HG02938 (cell line): ENCODE data around the gene PDGFRA.

Experiments
- ATAC-seq: cut with Tn5 transposase; IDR thresholded peaks from one replicate; pipeline ENCODE4 v1.9.1; 2021; ENCODE audit warnings: mild to moderate bottlenecking, moderate library complexity; ENCODE audit not compliant: unreplicated experiment

The PDGFRA gene

DNA sequence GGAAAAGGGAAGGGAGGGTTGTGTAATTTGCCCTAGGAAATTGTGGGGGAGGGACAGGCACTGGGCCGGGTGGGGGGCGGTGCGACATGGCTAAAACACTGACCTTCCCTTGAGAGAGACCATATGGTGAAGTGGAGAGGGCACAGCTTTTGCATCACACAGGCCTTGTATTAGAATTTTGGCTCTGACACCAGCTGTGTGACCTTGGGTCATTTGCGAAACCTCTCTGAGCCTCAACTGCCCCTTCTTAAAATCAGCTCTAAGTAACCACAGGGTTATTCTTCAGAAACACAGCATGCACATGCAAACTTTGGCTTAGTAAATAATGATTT lies 25.8 kb downstream of the PDGFRA start:
- no peak for ATAC-seq

GRCh38 chr4:54255881-54256280 lies 26.8 kb downstream of the PDGFRA start:
- ATAC-seq = no peak

DNA sequence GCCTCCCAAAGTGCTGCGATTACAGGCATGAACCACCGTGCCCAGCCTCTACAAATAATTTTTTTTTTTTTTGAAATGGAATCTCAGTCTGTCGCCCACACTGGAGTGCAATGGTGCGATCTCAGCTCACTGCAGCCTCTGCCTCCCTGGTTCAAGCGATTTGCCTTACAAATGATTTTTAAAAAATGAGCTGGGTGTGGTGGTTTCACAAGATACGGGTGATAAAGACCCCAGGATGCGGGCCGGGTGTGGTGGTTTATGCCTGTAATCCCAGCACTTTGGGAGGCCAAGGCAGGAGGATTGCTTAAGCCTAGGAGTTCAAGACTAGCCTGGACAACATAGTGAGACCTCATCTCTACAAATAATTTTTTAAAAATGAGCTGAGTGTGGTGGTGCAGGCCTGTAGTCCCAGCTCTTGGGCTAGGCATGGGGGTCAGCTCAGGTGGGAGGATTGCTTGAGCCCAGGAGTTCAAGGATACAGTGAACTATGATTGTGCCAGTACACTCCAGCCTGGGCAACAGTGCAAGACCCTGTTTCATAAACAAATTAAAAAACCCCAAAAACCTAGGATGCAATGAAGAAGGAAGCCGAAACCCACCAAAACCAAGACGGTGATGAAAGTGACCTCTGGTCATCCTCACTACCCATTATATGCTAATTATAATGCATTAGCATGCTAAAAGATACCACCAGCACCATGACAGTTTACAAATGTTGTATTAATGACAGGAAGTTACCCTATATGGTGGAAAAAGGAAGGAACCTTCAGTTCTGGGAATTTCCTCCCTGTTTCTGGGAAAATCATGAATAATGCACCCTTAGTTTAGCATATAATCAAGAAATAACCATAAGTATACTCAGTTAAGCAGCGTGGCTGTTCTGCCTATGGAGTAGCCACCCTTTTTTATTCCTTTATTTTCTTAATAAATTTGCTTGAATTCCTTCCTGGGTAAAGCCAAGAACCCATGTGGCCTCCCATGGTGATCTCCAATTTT lies 27.7 kb downstream of the PDGFRA start:
- no peak for ATAC-seq

DNA sequence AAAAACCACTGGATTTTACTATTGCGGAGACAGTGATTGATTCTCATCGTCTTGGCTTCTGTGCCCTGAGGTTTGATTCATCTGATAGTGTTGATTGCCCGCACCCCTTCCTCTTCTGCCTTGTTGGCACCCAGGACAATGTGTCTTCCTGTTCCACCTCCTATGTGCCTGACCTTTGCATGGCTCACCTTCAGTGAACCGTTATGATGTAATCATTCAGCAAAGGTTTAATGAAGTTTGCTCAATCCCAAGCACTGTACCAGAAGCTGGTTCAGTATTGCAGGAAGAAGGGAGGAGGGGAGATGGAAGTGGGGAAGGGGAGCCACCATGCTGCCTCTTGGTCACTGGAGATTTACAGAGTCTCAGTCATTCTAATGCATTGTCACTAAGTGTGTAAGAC lies 36.3 kb downstream of the PDGFRA start:
- ATAC-seq = no peak

- ATAC-seq = no peak
Observed at GRCh38 chr4:54268151-54268550, 39.1 kb downstream of the PDGFRA start.

GRCh38 chr4:54271464-54271863 lies 42.4 kb downstream of the PDGFRA start:
- no peak for ATAC-seq

GRCh38 chr4:54272051-54272450 lies 43.0 kb downstream of the PDGFRA start:
- no peak for ATAC-seq

DNA sequence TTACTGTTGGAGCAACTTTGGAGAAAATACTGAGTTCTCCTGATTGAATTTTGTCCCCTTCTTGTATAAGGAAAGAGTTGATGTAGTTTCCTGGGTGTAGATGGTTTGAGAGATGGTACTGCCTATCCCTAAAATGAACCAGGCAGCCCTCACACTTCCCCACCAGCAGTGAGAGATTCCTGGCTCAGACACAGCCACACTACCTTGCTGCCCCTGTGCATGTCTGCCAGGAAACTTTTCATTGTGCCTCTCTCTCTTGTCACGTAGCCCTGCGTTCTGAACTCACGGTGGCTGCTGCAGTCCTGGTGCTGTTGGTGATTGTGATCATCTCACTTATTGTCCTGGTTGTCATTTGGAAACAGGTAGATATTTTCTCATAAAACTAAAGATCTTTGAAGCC lies 45.2 kb downstream of the PDGFRA start:
- no peak for ATAC-seq

GRCh38 chr4:54274795-54275665 lies 45.9 kb downstream of the PDGFRA start:
- no peak for ATAC-seq

DNA sequence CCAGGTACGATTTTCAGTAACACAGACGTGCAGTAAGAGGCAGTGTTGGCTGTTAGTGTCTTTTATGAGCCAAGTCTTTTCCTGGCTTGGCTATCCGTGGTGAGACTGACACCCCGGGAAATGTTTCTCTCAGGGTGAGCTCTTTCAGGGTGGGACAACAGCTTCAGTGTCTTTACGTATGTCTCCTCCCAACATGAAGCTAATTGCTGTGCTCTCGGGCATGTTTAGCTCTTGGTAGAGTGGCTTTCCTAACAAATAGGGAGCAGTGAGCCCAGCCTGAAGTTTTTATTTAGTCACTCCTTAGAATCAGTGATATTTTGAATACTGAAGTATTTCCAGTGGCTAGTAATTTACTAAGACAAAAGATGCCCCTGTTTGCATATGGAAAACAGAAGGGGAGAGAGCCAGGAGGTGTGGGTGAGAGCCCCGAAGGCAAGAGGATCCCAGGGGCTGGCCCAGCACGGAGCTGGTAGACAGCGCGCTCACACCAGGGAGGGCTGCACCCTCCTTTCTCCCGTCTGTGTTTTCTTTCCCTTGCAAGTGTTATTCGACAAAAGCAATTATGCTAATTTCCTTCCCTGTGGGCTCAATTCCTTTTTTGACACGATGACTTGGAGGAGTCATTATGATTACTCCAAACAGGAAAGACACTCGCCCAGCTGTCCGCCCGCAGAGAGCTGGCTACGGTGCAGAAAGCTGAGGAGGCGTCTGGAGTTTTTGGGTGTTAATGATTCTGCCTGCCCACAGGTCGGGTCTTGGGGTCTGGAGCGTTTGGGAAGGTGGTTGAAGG lies 47.7 kb downstream of the PDGFRA start:
- no peak for ATAC-seq

- ATAC-seq = peak; percentile 71
Observed at GRCh38 chr4:54277691-54278090, 48.6 kb downstream of the PDGFRA start.

DNA sequence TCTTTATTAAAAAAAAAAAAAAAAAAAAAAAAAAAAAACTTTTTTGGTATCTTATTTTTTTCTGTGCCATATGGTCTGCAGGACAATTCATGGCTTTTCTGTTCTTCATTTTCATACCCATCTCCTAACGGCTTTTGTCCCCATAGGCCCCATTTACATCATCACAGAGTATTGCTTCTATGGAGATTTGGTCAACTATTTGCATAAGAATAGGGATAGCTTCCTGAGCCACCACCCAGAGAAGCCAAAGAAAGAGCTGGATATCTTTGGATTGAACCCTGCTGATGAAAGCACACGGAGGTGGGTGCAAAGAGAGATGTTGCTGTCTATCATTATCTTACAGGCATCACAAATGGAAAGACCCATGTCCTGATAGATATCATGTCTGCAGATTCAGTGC lies 49.1 kb downstream of the PDGFRA start:
- ATAC-seq = no peak

- no peak for ATAC-seq
Observed at GRCh38 chr4:54281054-54281766, 52.1 kb downstream of the PDGFRA start.

DNA sequence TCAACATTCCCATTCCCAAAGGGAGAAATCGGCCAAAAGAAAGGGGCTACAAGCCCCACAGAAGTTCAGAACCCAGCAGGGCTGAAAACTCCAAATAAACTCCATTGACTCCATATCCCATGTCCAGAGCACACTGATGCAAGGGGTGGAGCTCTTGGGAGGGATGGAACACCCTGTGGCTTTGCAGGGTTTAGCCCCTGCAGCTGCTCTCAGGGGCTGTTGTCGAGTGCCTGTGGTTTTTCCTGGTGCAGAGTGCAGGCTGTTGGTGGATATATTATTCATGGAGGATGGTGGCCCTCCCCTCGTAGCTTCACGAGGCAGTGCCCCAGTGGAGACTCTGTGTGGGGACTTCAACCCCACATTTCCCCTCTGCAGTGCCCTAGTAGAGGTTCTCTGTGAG lies 53.7 kb downstream of the PDGFRA start:
- no peak for ATAC-seq

GRCh38 chr4:54289316-54289715 lies 60.2 kb downstream of the PDGFRA start:
- ATAC-seq = no peak

DNA sequence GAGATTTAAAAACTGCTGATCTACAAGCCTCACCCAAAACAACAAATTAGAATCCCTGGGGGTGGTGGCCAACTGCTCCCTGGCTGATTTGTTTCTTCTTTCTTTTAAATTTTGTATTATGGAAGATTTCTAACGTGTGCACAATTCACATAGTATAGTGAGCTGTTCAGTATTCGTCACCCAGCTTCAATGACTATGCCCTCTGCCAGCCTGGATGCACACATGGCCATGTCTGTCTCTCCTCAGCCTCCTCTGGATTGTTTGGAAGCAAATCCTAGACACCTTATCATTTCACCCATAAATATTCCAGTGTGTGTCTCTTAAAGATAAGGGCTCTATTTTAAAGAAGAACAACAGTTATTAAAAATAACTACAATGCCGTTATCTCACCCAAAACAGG lies 61.9 kb downstream of the PDGFRA start:
- ATAC-seq = no peak

DNA sequence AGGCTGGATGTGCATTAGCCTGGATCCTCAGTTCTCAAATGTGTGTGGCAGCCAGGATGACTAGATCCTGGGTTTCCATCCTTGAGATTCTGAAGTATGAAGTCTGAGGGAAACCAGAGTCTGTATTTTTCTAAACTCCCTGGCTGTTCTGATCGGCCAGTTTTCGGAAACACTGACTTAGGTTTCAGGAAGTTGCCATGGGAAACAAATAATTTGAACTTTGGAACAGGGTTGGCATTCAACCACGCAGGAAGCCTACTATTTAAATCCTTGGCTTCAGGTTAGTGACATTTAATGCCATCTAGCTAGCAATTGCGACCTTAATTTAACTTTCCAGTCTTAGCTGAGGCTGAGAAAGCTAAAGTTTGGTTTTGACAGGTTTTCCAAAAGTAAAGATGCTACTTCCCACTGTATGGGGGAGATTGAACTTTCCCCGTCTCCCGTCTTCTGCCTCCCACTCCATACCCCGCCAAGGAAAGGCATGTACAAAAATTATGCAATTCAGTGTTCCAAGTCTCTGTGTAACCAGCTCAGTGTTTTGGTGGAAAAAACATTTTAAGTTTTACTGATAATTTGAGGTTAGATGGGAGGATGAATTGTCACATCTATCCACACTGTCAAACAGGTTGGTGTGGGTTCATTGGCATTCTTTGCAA lies 67.6 kb downstream of the PDGFRA start:
- no peak for ATAC-seq

DNA sequence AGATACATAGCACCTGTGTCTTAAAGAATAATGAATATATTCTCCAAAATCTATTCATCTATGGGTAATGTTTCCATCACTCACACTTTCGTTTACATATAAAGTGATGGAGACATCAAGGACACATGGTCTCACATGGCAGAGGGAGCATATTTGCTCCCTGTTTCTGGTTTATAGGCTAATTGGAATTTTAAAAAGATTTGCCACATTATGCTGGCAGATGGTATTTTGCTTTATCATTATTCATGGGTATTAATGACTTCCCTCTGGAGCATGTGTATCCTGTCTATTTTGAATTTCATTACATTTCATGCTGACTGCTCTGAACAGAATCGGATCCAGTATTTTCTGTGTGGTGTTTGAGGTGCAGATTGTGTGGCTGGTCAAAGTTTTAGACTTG lies 79.0 kb downstream of the PDGFRA start:
- ATAC-seq = no peak

GRCh38 chr4:54315561-54316538 lies 86.8 kb downstream of the PDGFRA start:
- ATAC-seq = peak; percentile 98
